Right lobe of liver (tissue), 4 donors: Measurements from ENCODE around the gene MMP21.

Experiments used
- POLR2A ChIP-seq: fragments of 450-650 bp; IDR thresholded peaks from one replicate; pipeline ENCODE4 v1.6.1; 2017; ENCODE audit warnings: antibody characterized with exemption, mild to moderate bottlenecking
- TF ChIP-seq, protein P1 (sequence below), 4 donors: fragments of 200-600 bp in 3 of 4; fragments of 450-650 bp in 1 of 4; IDR thresholded peaks; one replicate each; pipeline versions ENCODE4 v1.5.1 to v1.8.0; 2016 to 2022; ENCODE audit warnings: antibody characterized with exemption in 4 of 4, mild to moderate bottlenecking in 2 of 4
- donor health status: DM: no; HTN: no; CAD: no.
- donor health status: DM: no; HTN: no; CAD: no.
- donor health status: DM: no; HTN: yes; CAD: no.

DNA sequence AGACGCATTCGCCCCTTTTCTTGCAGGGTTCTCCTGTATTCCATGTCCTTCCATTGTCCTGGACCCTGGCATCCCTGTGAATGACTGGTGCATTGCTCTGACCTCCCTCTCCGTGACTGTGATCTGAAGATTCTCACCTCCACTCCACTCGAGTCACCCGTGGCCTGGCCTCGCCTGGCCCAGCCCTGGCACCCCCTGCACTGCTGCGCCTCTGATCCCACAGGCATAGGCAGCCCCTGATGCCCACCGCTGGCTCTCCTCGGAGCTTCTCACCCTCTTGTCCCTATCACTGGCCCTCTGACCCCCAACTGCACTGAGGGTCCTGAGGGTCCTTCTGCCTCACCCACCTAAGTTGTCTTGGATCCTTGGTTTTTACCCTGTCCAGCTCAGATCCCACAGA is 2.2 kb upstream of the MMP21 start:
- TF ChIP-seq, protein P1, sequence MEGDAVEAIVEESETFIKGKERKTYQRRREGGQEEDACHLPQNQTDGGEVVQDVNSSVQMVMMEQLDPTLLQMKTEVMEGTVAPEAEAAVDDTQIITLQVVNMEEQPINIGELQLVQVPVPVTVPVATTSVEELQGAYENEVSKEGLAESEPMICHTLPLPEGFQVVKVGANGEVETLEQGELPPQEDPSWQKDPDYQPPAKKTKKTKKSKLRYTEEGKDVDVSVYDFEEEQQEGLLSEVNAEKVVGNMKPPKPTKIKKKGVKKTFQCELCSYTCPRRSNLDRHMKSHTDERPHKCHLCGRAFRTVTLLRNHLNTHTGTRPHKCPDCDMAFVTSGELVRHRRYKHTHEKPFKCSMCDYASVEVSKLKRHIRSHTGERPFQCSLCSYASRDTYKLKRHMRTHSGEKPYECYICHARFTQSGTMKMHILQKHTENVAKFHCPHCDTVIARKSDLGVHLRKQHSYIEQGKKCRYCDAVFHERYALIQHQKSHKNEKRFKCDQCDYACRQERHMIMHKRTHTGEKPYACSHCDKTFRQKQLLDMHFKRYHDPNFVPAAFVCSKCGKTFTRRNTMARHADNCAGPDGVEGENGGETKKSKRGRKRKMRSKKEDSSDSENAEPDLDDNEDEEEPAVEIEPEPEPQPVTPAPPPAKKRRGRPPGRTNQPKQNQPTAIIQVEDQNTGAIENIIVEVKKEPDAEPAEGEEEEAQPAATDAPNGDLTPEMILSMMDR (IDR thresholded peaks at IDR 0.05): no peak
- no peak for TF ChIP-seq POLR2A
